GM21381 (cell line): ENCODE results near the gene CAMK2G.

ENCODE experiments used
- ATAC-seq: cut with Tn5 transposase; IDR thresholded peaks from one replicate; pipeline ENCODE4 v1.9.1; 2021; ENCODE audit warnings: mild to moderate bottlenecking, moderate library complexity; ENCODE audit not compliant: unreplicated experiment

CAMK2G gene

DNA sequence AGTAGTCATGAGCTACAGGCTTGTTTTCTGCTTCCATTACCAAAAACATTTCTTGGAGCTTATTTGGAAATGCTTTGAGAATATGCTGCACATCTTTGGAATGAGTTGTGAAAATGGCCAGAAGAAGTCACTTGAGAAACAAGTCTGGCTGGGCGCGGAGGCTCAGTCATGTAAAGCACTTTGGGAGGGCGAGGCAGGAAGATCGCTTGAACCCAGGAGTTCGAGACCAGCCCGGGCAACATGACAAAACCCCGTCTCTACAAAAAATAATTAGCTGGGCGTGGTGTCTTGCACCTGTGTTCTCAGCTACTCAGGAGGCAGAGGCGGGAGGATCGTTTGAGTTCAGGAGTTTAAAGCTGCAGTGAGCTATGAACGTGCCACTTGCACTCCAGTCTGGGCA, 93.4 kb downstream of the CAMK2G start:
- no peak for ATAC-seq

- no peak for ATAC-seq
Measured at GRCh38 chr10:73780301-73780700, 94.1 kb downstream of the CAMK2G start.

- ATAC-seq, result no peak
Measured at GRCh38 chr10:73779539-73780197, 94.7 kb downstream of the CAMK2G start.

DNA sequence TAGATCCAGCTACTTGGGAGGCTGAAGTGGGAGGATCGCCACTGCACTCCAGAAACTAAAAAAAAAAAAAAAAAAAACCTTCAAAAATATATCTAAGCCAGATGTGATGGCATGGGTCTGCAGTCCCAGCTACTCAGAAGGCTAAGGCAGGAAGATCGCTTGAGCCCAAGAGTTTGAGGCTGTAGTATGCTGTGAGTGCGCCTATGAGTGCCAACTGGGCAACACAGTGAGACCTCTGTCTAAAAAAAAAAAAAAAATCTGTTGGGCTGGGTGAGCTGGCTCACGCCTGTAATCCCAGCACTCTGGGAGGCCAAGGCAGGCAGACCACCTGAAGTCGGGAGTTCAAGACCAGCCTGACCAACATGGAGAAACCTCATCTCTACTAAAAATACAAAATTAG, 95.3 kb downstream of the CAMK2G start:
- no peak for ATAC-seq

- no peak for ATAC-seq
Measured at GRCh38 chr10:73774637-73775036, 99.7 kb downstream of the CAMK2G start.

DNA sequence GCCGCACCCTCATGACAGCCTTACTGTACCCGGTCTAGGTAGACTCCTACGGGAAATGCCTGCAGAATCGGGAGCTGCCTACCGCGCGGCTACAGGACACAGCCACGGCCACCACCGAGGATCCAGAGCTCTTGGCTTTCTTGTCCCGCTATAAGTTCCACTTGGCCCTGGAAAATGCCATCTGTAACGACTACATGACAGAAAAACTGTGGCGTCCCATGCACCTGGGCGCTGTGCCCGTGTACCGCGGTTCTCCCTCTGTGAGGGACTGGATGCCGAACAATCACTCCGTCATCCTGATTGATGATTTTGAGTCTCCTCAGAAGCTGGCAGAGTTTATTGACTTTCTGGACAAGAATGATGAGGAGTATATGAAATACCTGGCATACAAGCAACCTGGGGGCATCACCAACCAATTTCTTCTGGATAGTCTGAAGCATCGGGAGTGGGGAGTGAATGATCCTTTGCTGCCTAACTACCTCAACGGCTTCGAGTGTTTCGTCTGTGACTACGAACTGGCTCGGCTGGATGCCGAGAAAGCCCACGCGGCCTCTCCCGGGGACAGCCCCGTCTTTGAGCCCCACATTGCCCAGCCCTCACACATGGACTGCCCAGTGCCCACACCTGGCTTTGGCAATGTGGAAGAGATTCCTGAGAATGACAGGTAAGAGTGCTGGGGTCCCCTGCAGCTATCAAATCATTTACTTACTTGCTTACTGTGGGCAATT, 101.0 kb downstream of the CAMK2G start:
- no peak for ATAC-seq

DNA sequence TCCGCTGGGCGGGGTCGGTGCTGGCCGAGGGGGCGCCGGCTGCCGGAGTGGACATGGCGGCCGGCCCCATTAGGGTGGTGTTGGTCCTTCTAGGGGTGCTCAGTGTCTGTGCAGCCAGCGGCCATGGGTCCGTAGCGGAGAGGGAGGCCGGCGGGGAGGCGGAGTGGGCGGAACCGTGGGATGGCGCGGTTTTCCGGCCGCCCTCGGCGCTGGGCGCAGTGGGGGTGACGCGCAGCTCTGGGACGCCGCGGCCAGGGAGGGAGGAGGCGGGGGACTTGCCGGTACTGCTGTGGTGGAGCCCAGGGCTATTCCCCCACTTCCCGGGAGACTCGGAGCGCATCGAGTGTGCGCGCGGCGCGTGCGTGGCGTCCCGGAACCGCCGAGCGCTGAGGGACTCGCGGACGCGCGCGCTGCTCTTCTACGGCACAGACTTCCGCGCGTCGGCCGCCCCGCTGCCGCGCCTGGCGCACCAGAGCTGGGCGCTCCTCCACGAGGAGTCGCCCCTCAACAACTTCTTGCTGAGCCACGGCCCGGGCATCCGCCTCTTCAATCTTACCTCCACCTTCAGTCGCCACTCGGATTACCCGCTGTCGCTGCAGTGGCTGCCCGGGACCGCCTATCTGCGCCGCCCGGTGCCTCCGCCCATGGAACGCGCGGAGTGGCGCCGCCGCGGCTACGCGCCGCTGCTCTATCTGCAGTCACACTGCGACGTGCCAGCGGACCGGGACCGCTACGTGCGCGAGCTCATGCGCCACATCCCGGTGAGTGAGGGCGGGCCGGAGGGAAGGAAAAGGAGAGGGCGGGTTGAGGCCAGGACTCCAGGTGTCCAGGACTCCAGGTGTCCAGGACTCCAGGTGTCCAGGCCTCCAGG, 101.8 kb downstream of the CAMK2G start:
- ATAC-seq, result peak; percentile 58

DNA sequence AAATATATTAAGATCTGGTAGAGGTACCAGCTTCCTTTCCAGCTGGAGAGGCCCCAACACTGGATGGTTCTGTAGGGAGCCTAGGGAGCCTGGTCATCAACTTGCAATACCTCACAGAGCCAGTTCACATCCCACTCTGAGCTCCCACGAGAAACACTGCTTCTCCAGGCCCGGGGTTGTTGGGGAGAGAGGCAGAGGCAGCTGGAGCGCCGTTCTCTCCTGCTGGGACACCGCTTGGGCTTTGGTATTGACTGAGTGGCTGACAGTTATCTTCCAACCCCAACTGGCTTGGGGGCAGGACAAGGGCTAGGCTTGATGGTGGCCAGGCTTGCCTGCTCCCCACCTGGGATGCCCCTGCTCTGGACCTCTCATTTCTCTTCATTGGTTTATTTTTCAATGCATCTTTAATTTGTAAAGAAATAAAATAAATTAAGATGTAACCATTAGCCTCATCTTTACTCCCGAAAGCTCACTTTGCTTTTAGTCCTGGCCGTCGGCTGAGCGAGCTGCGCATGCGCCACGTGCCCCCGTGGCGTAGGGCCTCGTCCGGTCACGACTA, 102.6 kb downstream of the CAMK2G start:
- ATAC-seq, result peak; percentile 39

- no peak for ATAC-seq
Measured at GRCh38 chr10:73769396-73769795, 105.0 kb downstream of the CAMK2G start.

DNA sequence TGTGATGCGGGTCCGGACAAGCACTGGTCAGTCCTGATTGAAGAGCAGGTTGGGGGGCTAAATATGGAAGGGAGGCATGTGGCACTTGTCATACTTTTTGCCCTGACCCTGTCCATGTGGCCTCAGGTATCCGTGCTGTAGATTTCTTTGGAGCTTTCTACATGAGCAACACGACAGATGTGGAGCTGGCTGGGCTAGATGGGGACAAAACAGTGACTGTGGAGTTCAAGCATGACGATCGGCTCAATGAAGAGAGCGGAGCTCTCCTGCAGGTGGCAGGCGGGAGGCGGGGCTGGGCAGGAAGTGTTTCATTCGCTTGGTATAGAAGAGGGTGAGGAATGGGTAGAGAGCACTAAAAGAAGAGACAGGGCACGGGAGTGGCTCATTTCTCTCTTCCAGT, 105.5 kb downstream of the CAMK2G start:
- ATAC-seq, result no peak

DNA sequence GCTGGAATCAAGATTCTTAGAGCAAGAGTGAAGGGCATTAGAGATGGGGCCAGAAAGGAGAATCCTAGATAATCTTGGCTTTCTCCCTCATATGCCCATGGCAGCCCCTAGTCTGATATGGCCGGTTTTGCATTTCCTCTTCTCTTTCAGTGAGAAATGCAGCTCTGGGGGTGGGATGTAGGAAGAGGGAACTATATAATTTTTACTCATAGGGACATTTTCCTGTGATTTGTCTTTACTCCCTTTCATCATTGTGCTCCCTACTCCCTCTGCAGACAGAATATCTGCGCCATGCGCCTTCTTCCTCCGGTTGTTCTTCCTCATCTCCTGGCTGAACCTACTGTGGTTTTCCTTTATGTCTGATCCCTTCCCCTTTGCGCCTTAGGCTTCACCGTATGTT, 109.3 kb downstream of the CAMK2G start:
- no peak for ATAC-seq

GRCh38 chr10:73763343-73763742, 111.0 kb downstream of the CAMK2G start:
- no peak for ATAC-seq

DNA sequence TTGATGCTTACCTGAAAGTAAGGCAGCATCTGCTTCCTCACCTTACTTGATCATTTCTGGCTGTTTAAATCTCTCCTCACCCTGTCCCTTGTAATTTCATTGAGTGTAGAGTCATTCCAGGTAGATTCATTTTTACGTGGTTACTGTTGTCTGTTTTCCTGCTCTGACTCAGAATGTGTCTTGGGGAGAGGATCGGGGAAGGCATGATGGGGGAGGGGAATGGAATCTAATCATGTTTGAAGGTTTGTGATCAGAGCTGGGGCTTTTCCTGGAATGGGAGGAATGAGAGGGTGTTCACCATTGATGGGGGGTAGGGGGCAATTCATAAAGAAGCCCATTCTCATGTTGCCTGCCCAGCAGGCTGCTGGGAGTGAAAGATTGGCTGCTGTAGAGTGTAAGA, 111.4 kb downstream of the CAMK2G start:
- ATAC-seq, result no peak
